Gastrocnemius medialis (tissue), 4 donors: ENCODE data around the gene MAD1L1. TPM values are rescaled to one million over a fixed set of nuclear protein-coding genes. Genes with fewer than 3 reads are reported as not detected.

ENCODE experiments used
- ATAC-seq, 2 donors: fragments of 150-250 bp; one replicate each; pipeline ENCODE4 v1.9.1; 2016
- DNase-seq, 2 donors: peaks; one replicate each; pipeline ENCODE4 v3.0.0-alpha.2; 2019
- H3K27ac ChIP-seq, 4 donors: fragments of 200-600 bp; sonication (generic); 1 replicate in 1 of 4; 2 replicates in 3 of 4; pipeline ENCODE4 v1.5.1; 2016 to 2018; ENCODE audit warnings: mild to moderate bottlenecking in 2 of 4, moderate library complexity in 1 of 4
- H3K27me3 ChIP-seq, 3 donors: fragments of 200-600 bp; sonication (generic) in 2 of 3; 1 replicate in 1 of 3; 2 replicates in 2 of 3; pipeline versions ENCODE4 v1.5.1 to v1.6.0; 2016 to 2019; ENCODE audit warnings: mild to moderate bottlenecking in 1 of 3, moderate library complexity in 1 of 3
- H3K36me3 ChIP-seq, 2 donors: fragments of 200-600 bp; sonication (generic) in 1 of 2; one replicate each; pipeline ENCODE4 v1.5.1; 2017 to 2018
- H3K4me1 ChIP-seq, 2 donors: fragments of 200-600 bp; sonication (generic) in 1 of 2; one replicate each; pipeline ENCODE4 v1.5.1; 2016 to 2017; ENCODE audit warnings: mild to moderate bottlenecking in 2 of 2
- H3K4me3 ChIP-seq, 4 donors: fragments of 200-600 bp; sonication (generic) in 3 of 4; 1 replicate in 1 of 4; 2 replicates in 3 of 4; pipeline ENCODE4 v1.5.1; 2016 to 2019; ENCODE audit warnings: mild to moderate bottlenecking in 2 of 4
- H3K9me3 ChIP-seq, 3 donors: fragments of 200-600 bp; sonication (generic) in 2 of 3; 1 replicate in 1 of 3; 2 replicates in 2 of 3; pipeline ENCODE4 v1.5.1; 2016 to 2019
- POLR2A ChIP-seq, 2 donors: fragments of 450-650 bp; IDR thresholded peaks; one replicate each; pipeline ENCODE4 v1.6.1; 2017; ENCODE audit warnings: antibody characterized with exemption in 2 of 2, mild to moderate bottlenecking in 2 of 2, moderate library complexity in 2 of 2
- in situ Hi-C, 4 donors: fragments of 200-750 bp; cut with MboI; loops; one replicate each; pipeline versions ENCODE4 v1.15.0 to v1.8.0; 2017; ENCODE audit warnings: low sequenced_read_pairs in 4 of 4
- intact Hi-C: fragments of 100-400 bp; cut with DNase I; formaldehyde crosslinking; loops from one replicate; pipeline ENCODE4 v1.15.1; 2023; ENCODE audit warnings: low total_unique reads
- total RNA-seq, 4 donors: library from RNA; depleted of rRNA; stranded (reverse); fragments of >200 nt; gene quantifications; one replicate each; pipeline versions ENCODE4 v1.1.0 to v1.2.3, GENCODE V29; 2016
- TF ChIP-seq, protein P1 (sequence below), 5 experiments: fragments of 450-650 bp in 3 of 5; fragments of 200-600 bp in 2 of 5; sonication (generic) in 2 of 5; IDR thresholded peaks in 4 of 5; conservative IDR thresholded peaks in 1 of 5; 1 replicate in 4 of 5; 2 replicates in 1 of 5; pipeline ENCODE4 v1.5.1; 2016 to 2019; ENCODE audit warnings: antibody characterized with exemption in 5 of 5, mild to moderate bottlenecking in 3 of 5, moderate library complexity in 3 of 5

The MAD1L1 gene
- total RNA-seq, 4 donors from 2014 or later = 19.7 to 32.4 (median 22.7) TPM

DNA sequence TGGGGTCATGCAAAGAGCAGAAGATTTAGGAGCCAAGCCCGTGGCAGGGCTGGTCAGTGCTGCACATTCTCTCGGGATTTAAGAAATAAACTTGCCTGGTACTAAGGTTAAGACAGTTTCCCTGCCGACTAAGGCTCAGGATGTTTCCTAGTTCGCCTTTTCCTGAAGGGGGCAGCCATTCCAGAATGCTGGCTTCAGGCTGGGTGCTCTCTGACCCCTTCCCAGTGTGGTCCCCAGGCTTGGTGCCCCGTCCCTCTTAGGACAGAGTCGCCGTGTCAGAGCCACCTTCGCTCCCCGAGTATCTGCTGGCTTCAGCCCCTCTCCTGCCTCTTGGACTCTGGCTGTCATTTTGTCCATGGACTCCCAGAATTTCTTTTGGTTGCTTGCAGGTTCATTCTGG is 445.5 kb downstream of the MAD1L1 start:
- no peak for ATAC-seq
- Histone ChIP-seq H3K27ac (no peak overlapping the region), H3K27me3 (peaks cover 0 to 5% (median 4%) of the 10 kb centered on the region in 3 donors), H3K9me3 (peaks cover 0 to 8% (median 0%) of the 10 kb centered on the region in 3 donors), H3K36me3 (no peaks in the 10 kb centered on the region), H3K4me3 (no peak overlapping the region), H3K4me1 (no peaks in the 10 kb centered on the region)
- DNase-seq = no peak
- intact Hi-C loops = no loop called here
- in situ Hi-C loops = no loop called here
- TF ChIP-seq, protein P1, sequence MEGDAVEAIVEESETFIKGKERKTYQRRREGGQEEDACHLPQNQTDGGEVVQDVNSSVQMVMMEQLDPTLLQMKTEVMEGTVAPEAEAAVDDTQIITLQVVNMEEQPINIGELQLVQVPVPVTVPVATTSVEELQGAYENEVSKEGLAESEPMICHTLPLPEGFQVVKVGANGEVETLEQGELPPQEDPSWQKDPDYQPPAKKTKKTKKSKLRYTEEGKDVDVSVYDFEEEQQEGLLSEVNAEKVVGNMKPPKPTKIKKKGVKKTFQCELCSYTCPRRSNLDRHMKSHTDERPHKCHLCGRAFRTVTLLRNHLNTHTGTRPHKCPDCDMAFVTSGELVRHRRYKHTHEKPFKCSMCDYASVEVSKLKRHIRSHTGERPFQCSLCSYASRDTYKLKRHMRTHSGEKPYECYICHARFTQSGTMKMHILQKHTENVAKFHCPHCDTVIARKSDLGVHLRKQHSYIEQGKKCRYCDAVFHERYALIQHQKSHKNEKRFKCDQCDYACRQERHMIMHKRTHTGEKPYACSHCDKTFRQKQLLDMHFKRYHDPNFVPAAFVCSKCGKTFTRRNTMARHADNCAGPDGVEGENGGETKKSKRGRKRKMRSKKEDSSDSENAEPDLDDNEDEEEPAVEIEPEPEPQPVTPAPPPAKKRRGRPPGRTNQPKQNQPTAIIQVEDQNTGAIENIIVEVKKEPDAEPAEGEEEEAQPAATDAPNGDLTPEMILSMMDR (IDR thresholded peaks at IDR 0.05 in 4 of 5, conservative IDR thresholded peaks at IDR 0.05 in 1 of 5) = no peak
- TF ChIP-seq POLR2A (IDR thresholded peaks at IDR 0.05) = no peak

DNA sequence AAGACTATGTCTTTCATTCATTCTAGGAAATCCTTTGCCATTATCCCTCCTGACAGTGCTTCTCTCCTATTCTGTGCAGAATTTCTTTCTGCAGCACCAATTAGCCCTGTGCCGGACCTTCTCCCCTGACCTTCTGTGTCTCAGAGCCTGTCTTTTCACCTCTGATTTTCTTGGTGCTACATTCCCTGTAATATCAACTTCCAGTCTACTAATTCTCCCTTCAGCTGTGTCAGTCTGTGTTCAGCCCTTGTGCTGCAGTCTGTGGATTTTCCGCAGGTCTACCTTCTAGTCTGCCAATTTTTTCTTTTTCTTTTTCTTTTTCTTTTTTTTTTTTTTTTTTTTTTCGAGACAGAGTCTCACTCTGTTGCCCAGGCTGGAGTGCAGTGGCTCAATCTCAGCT is 446.9 kb downstream of the MAD1L1 start:
- ATAC-seq (no peak), DNase-seq (no peak)
- no peak overlapping the region for H3K27ac ChIP-seq
- in situ Hi-C loops = no loop called here
- no peaks in the 10 kb centered on the region for H3K36me3 ChIP-seq
- peaks cover 0 to 8% (median 0%) of the 10 kb centered on the region in 3 donors for H3K9me3 ChIP-seq
- H3K4me1 ChIP-seq = no peaks in the 10 kb centered on the region
- no peak for TF ChIP-seq POLR2A (IDR thresholded peaks at IDR 0.05)
- TF ChIP-seq, protein P1 (IDR thresholded peaks at IDR 0.05 in 4 of 5, conservative IDR thresholded peaks at IDR 0.05 in 1 of 5) = no peak
- peaks cover 0 to 6% (median 4%) of the 10 kb centered on the region in 3 donors for H3K27me3 ChIP-seq
- intact Hi-C loops = no loop called here
- H3K4me3 ChIP-seq = no peak overlapping the region

DNA sequence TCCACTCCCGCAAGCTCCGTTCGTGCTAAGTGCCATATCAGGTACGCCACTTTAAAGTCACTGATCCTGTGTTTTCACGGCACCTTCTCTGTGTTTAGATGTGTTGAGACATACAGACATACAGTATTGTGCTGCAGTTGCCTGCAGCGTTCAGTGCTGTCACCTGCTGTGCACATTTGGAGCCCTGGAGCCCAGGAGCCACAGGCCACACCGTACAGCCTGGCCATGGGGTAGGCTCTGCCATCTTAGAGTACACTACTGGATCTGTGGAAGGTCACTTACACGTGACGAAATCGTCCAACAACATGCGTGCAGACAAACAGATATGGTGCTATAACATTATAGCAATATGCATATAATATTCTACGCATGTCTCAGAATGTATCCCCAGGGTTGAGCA is 451.4 kb downstream of the MAD1L1 start:
- Histone ChIP-seq H3K4me1 (no peaks in the 10 kb centered on the region), H3K36me3 (no peaks in the 10 kb centered on the region), H3K27ac (no peak overlapping the region), H3K4me3 (no peak overlapping the region), H3K27me3 (peaks cover 0 to 8% (median 0%) of the 10 kb centered on the region in 3 donors), H3K9me3 (peaks cover 0 to 8% (median 0%) of the 10 kb centered on the region in 3 donors)
- intact Hi-C loops = no loop called here
- in situ Hi-C loops = no loop called here
- ATAC-seq (no peak), DNase-seq (no peak)
- TF ChIP-seq POLR2A (IDR thresholded peaks at IDR 0.05) = no peak
- TF ChIP-seq, protein P1 (IDR thresholded peaks at IDR 0.05 in 4 of 5, conservative IDR thresholded peaks at IDR 0.05 in 1 of 5) = no peak

DNA sequence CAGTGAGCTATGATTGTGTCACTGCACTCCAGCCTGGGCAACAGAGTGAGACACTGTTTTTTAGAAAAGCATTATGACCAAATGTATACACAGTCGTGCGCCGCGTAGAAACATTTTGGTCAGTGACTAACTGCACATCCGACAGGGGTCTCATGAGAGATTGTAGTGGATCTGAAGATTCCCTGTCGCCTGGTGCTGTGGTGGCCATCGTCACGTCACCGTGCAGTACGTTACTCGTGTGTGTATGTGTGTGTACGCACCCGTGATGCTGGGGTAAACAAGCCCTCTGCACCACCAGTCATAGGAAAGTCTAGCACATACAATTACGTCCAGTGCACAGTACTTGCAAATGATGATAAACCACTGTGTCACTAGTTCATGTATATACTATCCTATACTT is 453.3 kb downstream of the MAD1L1 start:
- ATAC-seq (no peak), DNase-seq (no peak)
- intact Hi-C loops = no loop called here
- no peaks in the 10 kb centered on the region for H3K36me3 ChIP-seq
- no peak overlapping the region for H3K4me3 ChIP-seq
- in situ Hi-C loops = no loop called here
- peaks cover 0 to 8% (median 0%) of the 10 kb centered on the region in 3 donors for H3K27me3 ChIP-seq
- H3K4me1 ChIP-seq = no peaks in the 10 kb centered on the region
- H3K9me3 ChIP-seq = no peaks in the 10 kb centered on the region
- H3K27ac ChIP-seq = no peak overlapping the region
- TF ChIP-seq, protein P1 (IDR thresholded peaks at IDR 0.05 in 4 of 5, conservative IDR thresholded peaks at IDR 0.05 in 1 of 5) = no peak
- TF ChIP-seq POLR2A (IDR thresholded peaks at IDR 0.05) = no peak

DNA sequence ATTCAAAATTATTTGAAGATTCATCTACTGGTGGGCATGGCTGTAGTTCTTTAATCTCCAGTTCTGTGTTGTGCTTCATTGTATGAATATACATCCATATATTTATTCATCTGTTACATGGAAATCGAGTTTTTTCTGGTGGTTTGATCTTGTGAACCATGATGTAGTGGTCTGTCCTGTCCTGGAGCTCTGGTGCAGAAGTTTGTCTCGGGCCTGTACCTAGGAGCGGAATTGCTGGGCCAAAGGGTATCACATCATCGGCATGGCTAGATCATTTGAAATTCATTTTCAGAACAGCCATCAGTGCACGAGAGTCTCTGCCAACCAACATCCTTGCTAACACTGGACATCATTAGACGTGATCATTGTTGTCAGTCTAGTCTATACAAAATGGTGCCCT is 455.6 kb downstream of the MAD1L1 start:
- Histone ChIP-seq H3K9me3 (no peaks in the 10 kb centered on the region), H3K27ac (no peak overlapping the region), H3K4me3 (no peak overlapping the region), H3K27me3 (peaks cover 0 to 8% (median 0%) of the 10 kb centered on the region in 3 donors), H3K36me3 (no peaks in the 10 kb centered on the region), H3K4me1 (no peaks in the 10 kb centered on the region)
- intact Hi-C loops = no loop called here
- in situ Hi-C loops = no loop called here
- DNase-seq = no peak
- ATAC-seq = no peak
- TF ChIP-seq POLR2A (IDR thresholded peaks at IDR 0.05) = no peak
- TF ChIP-seq, protein P1 (IDR thresholded peaks at IDR 0.05 in 4 of 5, conservative IDR thresholded peaks at IDR 0.05 in 1 of 5) = no peak
